OCI-LY3 (cell line): ENCODE results near the gene ZNF763.
"Not testable (repeated sequence)": the region's sequence is repeated elsewhere in the genome, so short reads cannot be mapped to it uniquely, and the experiment has no call there.

Source experiments
- EZH2phosphoT487 ChIP-seq: fragments of 200-600 bp; shearing (Covaris generic); IDR thresholded peaks from 2 replicates; pipeline ENCODE4 v1.6.1; 2018; ENCODE audit warnings: antibody characterized with exemption, mixed run types, low read depth
- TF ChIP-seq, protein P1 (sequence below): fragments of 200-600, 300-600 bp; sonication (generic); IDR thresholded peaks from 2 replicates; pipeline ENCODE4 v1.5.1; 2014; ENCODE audit warnings: antibody characterized with exemption, low read length, low read depth

DNA sequence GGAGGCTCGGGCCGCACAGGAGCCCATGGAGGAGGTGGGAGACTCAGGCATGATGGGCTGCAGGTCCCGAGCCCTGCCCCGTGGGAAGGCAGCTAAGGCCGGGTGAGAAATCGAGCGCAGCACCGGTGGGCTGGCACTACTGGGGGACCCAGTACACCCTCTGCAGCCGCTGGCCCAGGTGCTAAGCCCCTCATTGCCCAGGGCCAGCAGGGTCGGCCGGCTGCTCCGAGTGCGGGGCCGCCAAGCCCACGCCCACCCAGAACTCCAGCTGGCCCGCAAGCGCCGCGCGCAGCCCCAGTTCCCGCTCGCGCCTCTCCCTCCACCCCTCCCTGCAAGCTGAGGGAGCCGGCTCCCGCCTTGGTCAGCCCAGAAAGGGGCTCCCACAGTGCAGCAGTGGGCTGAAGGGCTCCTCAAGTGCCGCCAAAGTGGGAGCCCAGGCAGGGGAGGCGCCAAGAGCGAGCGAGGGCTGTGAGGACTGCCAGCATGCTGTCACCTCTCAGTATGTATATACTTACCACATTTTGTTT is 23.4 kb upstream of the ZNF763 start:
- TF ChIP-seq, protein P1, sequence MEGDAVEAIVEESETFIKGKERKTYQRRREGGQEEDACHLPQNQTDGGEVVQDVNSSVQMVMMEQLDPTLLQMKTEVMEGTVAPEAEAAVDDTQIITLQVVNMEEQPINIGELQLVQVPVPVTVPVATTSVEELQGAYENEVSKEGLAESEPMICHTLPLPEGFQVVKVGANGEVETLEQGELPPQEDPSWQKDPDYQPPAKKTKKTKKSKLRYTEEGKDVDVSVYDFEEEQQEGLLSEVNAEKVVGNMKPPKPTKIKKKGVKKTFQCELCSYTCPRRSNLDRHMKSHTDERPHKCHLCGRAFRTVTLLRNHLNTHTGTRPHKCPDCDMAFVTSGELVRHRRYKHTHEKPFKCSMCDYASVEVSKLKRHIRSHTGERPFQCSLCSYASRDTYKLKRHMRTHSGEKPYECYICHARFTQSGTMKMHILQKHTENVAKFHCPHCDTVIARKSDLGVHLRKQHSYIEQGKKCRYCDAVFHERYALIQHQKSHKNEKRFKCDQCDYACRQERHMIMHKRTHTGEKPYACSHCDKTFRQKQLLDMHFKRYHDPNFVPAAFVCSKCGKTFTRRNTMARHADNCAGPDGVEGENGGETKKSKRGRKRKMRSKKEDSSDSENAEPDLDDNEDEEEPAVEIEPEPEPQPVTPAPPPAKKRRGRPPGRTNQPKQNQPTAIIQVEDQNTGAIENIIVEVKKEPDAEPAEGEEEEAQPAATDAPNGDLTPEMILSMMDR: not testable (repeated sequence)
- TF ChIP-seq EZH2phosphoT487: not testable (repeated sequence)
